ENCODE data around the gene RFT1. TPM values are rescaled to one million over a fixed set of nuclear protein-coding genes. Genes with fewer than 3 reads are reported as not detected.
A peak's percentile ranks its signal among the peaks of the same experiment; 100 is the strongest.

The RFT1 gene
- total RNA-seq, 1 donor from 2014 or later: 17.2 TPM

GRCh38 chr3:53074761-53075742 lies 55.2 kb downstream of the RFT1 start:
- Histone ChIP-seq H3K79me2 (ENCODE audit: low read depth) (no peaks in the 10 kb centered on the region), H3K9me3 (ENCODE audit: low read depth) (no peaks in the 10 kb centered on the region), H3K9ac (no peak overlapping the region), H3K36me3 (no peaks in the 10 kb centered on the region), H2AFZ (replicated peaks) (no peak overlapping the region), H3K4me1 (peaks cover 11% of the 10 kb centered on the region), H4K20me1 (ENCODE audit: low read depth) (no peaks in the 10 kb centered on the region), H3F3A (ENCODE audit: low read depth) (no peaks in the 10 kb centered on the region), H3K4me3 (no peak overlapping the region), H3K27ac (no peak overlapping the region), H3K27me3 (no peaks in the 10 kb centered on the region), H3K4me2 (no peak overlapping the region)
- Mint-ChIP-seq H3K36me3 (no peaks in the 10 kb centered on the region), H3K4me3 (no peak overlapping the region), H3K27ac (no peak overlapping the region), H3K9me3 (no peaks in the 10 kb centered on the region), H3K27me3 (ENCODE audit: insufficient read depth, low read depth) (peaks cover under 1% of the 10 kb centered on the region), H3K4me1 (peaks cover 21% of the 10 kb centered on the region)
- no peak for DNase-seq (ENCODE audit: low spot score)
- TF ChIP-seq, protein P1, sequence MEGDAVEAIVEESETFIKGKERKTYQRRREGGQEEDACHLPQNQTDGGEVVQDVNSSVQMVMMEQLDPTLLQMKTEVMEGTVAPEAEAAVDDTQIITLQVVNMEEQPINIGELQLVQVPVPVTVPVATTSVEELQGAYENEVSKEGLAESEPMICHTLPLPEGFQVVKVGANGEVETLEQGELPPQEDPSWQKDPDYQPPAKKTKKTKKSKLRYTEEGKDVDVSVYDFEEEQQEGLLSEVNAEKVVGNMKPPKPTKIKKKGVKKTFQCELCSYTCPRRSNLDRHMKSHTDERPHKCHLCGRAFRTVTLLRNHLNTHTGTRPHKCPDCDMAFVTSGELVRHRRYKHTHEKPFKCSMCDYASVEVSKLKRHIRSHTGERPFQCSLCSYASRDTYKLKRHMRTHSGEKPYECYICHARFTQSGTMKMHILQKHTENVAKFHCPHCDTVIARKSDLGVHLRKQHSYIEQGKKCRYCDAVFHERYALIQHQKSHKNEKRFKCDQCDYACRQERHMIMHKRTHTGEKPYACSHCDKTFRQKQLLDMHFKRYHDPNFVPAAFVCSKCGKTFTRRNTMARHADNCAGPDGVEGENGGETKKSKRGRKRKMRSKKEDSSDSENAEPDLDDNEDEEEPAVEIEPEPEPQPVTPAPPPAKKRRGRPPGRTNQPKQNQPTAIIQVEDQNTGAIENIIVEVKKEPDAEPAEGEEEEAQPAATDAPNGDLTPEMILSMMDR (IDR thresholded peaks at IDR 0.05): no peak
- TF ChIP-seq EZH2 (IDR thresholded peaks at IDR 0.05): no peak
- no peak for TF ChIP-seq EZH2phosphoT487 (IDR thresholded peaks at IDR 0.05)

DNA sequence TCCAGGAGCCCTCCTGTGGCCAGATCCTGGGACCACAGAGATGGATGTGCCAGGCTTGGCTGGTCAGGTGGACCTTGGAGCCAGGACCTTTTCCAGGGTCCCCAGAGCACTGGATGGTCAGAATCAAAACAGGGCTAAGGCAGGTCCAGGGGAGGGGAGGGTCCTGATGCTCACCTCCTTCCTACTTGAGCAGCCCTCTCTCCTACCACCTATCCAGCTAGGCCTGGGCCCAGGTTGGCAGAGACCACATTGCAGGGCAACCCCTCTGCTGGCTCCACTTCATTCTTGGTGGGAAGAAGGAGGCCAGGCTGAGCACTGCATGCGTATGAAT lies 55.9 kb downstream of the RFT1 start:
- Mint-ChIP-seq H3K27ac (no peak overlapping the region), H3K9me3 (no peaks in the 10 kb centered on the region), H3K36me3 (no peaks in the 10 kb centered on the region), H3K4me1 (peaks cover 24% of the 10 kb centered on the region), H3K27me3 (ENCODE audit: insufficient read depth, low read depth) (peaks cover 3% of the 10 kb centered on the region), H3K4me3 (no peak overlapping the region)
- Histone ChIP-seq H3K9ac (no peak overlapping the region), H3K36me3 (no peaks in the 10 kb centered on the region), H3K79me2 (ENCODE audit: low read depth) (no peaks in the 10 kb centered on the region), H3K9me3 (ENCODE audit: low read depth) (no peaks in the 10 kb centered on the region), H3F3A (ENCODE audit: low read depth) (no peaks in the 10 kb centered on the region), H3K27ac (no peak overlapping the region), H3K4me2 (no peak overlapping the region), H2AFZ (replicated peaks) (no peak overlapping the region), H4K20me1 (ENCODE audit: low read depth) (no peaks in the 10 kb centered on the region), H3K27me3 (no peaks in the 10 kb centered on the region), H3K4me1 (peaks cover 11% of the 10 kb centered on the region), H3K4me3 (no peak overlapping the region)
- no peak for TF ChIP-seq EZH2phosphoT487 (IDR thresholded peaks at IDR 0.05)
- TF ChIP-seq, protein P1 (IDR thresholded peaks at IDR 0.05): no peak
- TF ChIP-seq EZH2 (IDR thresholded peaks at IDR 0.05): no peak
- no peak for DNase-seq (ENCODE audit: low spot score)

- Histone ChIP-seq H3K36me3 (no peaks in the 10 kb centered on the region), H4K20me1 (ENCODE audit: low read depth) (no peaks in the 10 kb centered on the region), H3K27me3 (no peaks in the 10 kb centered on the region), H3K9ac (no peak overlapping the region), H3K27ac (no peak overlapping the region), H2AFZ (replicated peaks) (peak overlapping the region; percentile 98), H3K4me2 (peak overlapping the region; percentile 74), H3K4me1 (peaks cover 11% of the 10 kb centered on the region), H3K79me2 (ENCODE audit: low read depth) (no peaks in the 10 kb centered on the region), H3K9me3 (ENCODE audit: low read depth) (no peaks in the 10 kb centered on the region), H3K4me3 (no peak overlapping the region), H3F3A (ENCODE audit: low read depth) (no peaks in the 10 kb centered on the region)
- Mint-ChIP-seq H3K27me3 (ENCODE audit: insufficient read depth, low read depth) (peaks cover 3% of the 10 kb centered on the region), H3K4me3 (no peak overlapping the region), H3K36me3 (no peaks in the 10 kb centered on the region), H3K27ac (no peak overlapping the region), H3K4me1 (peaks cover 26% of the 10 kb centered on the region), H3K9me3 (no peaks in the 10 kb centered on the region)
- TF ChIP-seq EZH2phosphoT487 (IDR thresholded peaks at IDR 0.05): no peak
- TF ChIP-seq, protein P1 (IDR thresholded peaks at IDR 0.05): no peak
- no peak for TF ChIP-seq EZH2 (IDR thresholded peaks at IDR 0.05)
- DNase-seq (ENCODE audit: low spot score): no peak
These were observed 56.5 kb downstream of the RFT1 start for GRCh38 chr3:53073553-53074365.

Measured in neural progenitor cell (in vitro differentiated cells).